OCI-LY7 (cell line): ENCODE measurements around the gene RBM39.

ENCODE experiments used
- CTCF ChIP-seq: fragments of 200-600 bp; sonication (generic); conservative IDR thresholded peaks from 2 replicates; pipeline ENCODE4 v1.5.1; 2014; ENCODE audit warnings: mild to moderate bottlenecking, antibody characterized with exemption, low read length, moderate library complexity, mixed read lengths
- EZH2phosphoT487 ChIP-seq: fragments of 200-600 bp; sonication (generic); IDR thresholded peaks from 2 replicates; pipeline ENCODE4 v1.6.1; 2018; ENCODE audit warnings: low read depth, borderline replicate concordance, mild to moderate bottlenecking, mixed run types, antibody characterized with exemption, low read length, moderate library complexity, mixed read lengths

- TF ChIP-seq CTCF (no peak), EZH2phosphoT487 (no peak)
These were observed 77.4 kb downstream of the RBM39 start, which contains the start of the genes CPNE1 and RBM12 for GRCh38 chr20:35664466-35665206.
